Measurements from ENCODE around the gene CDC45. TPM values are rescaled to one million over a fixed set of nuclear protein-coding genes. Genes with fewer than 3 reads are reported as not detected.

CDC45 gene
- total RNA-seq, 1 experiment from 2014 or later: 44.6 TPM

- intact Hi-C loops (cut with micrococcal nuclease; ENCODE audit: unreplicated experiment): no loop called here
- H3K9me3 Mint-ChIP-seq (ENCODE audit: unreplicated experiment): no peaks in the 10 kb centered on the region
- H3K4me3 Mint-ChIP-seq (ENCODE audit: unreplicated experiment): no peak overlapping the region
Observed at GRCh38 chr22:19497245-19497644, 17.5 kb downstream of the CDC45 start.

GRCh38 chr22:19498154-19498865 lies 18.6 kb downstream of the CDC45 start:
- H3K27me3 ChIP-seq (replicated peaks; ENCODE audit: control insufficient read depth, insufficient read depth, low read length): no peaks in the 10 kb centered on the region
- Mint-ChIP-seq H3K27ac (ENCODE audit: unreplicated experiment) (no peak overlapping the region), H3K9me3 (ENCODE audit: unreplicated experiment) (no peaks in the 10 kb centered on the region), H3K4me3 (ENCODE audit: unreplicated experiment) (no peak overlapping the region), H3K27me3 (ENCODE audit: insufficient read depth, unreplicated experiment) (no peaks in the 10 kb centered on the region), H3K4me1 (ENCODE audit: low read depth, unreplicated experiment) (no peaks in the 10 kb centered on the region), H3K36me3 (ENCODE audit: insufficient read depth, unreplicated experiment) (peaks cover 21% of the 10 kb centered on the region)
- no peak for DNase-seq
- TF ChIP-seq, protein P1, sequence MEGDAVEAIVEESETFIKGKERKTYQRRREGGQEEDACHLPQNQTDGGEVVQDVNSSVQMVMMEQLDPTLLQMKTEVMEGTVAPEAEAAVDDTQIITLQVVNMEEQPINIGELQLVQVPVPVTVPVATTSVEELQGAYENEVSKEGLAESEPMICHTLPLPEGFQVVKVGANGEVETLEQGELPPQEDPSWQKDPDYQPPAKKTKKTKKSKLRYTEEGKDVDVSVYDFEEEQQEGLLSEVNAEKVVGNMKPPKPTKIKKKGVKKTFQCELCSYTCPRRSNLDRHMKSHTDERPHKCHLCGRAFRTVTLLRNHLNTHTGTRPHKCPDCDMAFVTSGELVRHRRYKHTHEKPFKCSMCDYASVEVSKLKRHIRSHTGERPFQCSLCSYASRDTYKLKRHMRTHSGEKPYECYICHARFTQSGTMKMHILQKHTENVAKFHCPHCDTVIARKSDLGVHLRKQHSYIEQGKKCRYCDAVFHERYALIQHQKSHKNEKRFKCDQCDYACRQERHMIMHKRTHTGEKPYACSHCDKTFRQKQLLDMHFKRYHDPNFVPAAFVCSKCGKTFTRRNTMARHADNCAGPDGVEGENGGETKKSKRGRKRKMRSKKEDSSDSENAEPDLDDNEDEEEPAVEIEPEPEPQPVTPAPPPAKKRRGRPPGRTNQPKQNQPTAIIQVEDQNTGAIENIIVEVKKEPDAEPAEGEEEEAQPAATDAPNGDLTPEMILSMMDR (IDR thresholded peaks at IDR 0.05; ENCODE audit: insufficient read depth in 1 of 2, low read depth in 1 of 2, low read length in 1 of 2, severe bottlenecking in 1 of 2, unreplicated experiment in 1 of 2): no peak
- no peaks in the 10 kb centered on the region for H3K4me1 ChIP-seq
- no peaks in the 10 kb centered on the region for H3K36me3 ChIP-seq (ENCODE audit: control insufficient read depth, insufficient read depth, low read length)
- intact Hi-C loops (cut with micrococcal nuclease; ENCODE audit: unreplicated experiment): no loop called here
- POLR2A ChIA-PET: no interaction called here
- no peak overlapping the region for H3K4me3 ChIP-seq (ENCODE audit: low read depth, low read length)
- BruUV-seq (replicated peaks): no TSS peak
- CTCF ChIA-PET: no interaction called here
- H3K9me3 ChIP-seq: no peaks in the 10 kb centered on the region

More at GRCh38 chr22:19497245-19497644, 17.5 kb downstream of the CDC45 start:
- H3K27me3 Mint-ChIP-seq (ENCODE audit: insufficient read depth, unreplicated experiment): no peaks in the 10 kb centered on the region
- BruUV-seq (replicated peaks): no TSS peak
- Histone ChIP-seq H3K9me3 (no peaks in the 10 kb centered on the region), H3K27me3 (replicated peaks; ENCODE audit: control insufficient read depth, insufficient read depth, low read length) (no peaks in the 10 kb centered on the region), H3K4me1 (no peaks in the 10 kb centered on the region), H3K36me3 (ENCODE audit: control insufficient read depth, insufficient read depth, low read length) (no peaks in the 10 kb centered on the region), H3K4me3 (ENCODE audit: low read depth, low read length) (no peak overlapping the region)
- H3K27ac Mint-ChIP-seq (ENCODE audit: unreplicated experiment): no peak overlapping the region
- TF ChIP-seq, protein P1 (IDR thresholded peaks at IDR 0.05; ENCODE audit: insufficient read depth in 1 of 2, low read depth in 1 of 2, low read length in 1 of 2, severe bottlenecking in 1 of 2, unreplicated experiment in 1 of 2): no peak
- no peaks in the 10 kb centered on the region for H3K4me1 Mint-ChIP-seq (ENCODE audit: low read depth, unreplicated experiment)
- ChIA-PET POLR2A (no interaction called here), CTCF (no interaction called here)
- peaks cover 30% of the 10 kb centered on the region for H3K36me3 Mint-ChIP-seq (ENCODE audit: insufficient read depth, unreplicated experiment)
- DNase-seq: no peak

GRCh38 chr22:19498866-19499190 lies 19.1 kb downstream of the CDC45 start:
- no peaks in the 10 kb centered on the region for H3K9me3 ChIP-seq
- no peak overlapping the region for H3K4me3 Mint-ChIP-seq (ENCODE audit: unreplicated experiment)
- no peak overlapping the region for H3K27ac Mint-ChIP-seq (ENCODE audit: unreplicated experiment)
- CTCF ChIA-PET: no interaction called here
- no peaks in the 10 kb centered on the region for H3K27me3 ChIP-seq (replicated peaks; ENCODE audit: control insufficient read depth, insufficient read depth, low read length)
- BruUV-seq (replicated peaks): no TSS peak
- no peaks in the 10 kb centered on the region for H3K27me3 Mint-ChIP-seq (ENCODE audit: insufficient read depth, unreplicated experiment)
- H3K36me3 ChIP-seq (ENCODE audit: control insufficient read depth, insufficient read depth, low read length): no peaks in the 10 kb centered on the region
- intact Hi-C loops (cut with micrococcal nuclease; ENCODE audit: unreplicated experiment): no loop called here
- no peaks in the 10 kb centered on the region for H3K4me1 ChIP-seq
- no peaks in the 10 kb centered on the region for H3K9me3 Mint-ChIP-seq (ENCODE audit: unreplicated experiment)
- no peak overlapping the region for H3K4me3 ChIP-seq (ENCODE audit: low read depth, low read length)
- H3K4me1 Mint-ChIP-seq (ENCODE audit: low read depth, unreplicated experiment): no peaks in the 10 kb centered on the region
- POLR2A ChIA-PET: no interaction called here
- peaks cover 19% of the 10 kb centered on the region for H3K36me3 Mint-ChIP-seq (ENCODE audit: insufficient read depth, unreplicated experiment)
- no peak for DNase-seq
- TF ChIP-seq, protein P1 (IDR thresholded peaks at IDR 0.05; ENCODE audit: insufficient read depth in 1 of 2, low read depth in 1 of 2, low read length in 1 of 2, severe bottlenecking in 1 of 2, unreplicated experiment in 1 of 2): no peak
